Endodermal cell (in vitro differentiated cells): Measurements from ENCODE around the gene FHDC1. TPM values are rescaled to one million over a fixed set of nuclear protein-coding genes. Genes with fewer than 3 reads are reported as not detected.

Experiments used
- DNase-seq: peaks from one replicate; pipeline ENCODE4 v3.0.0-alpha.2; 2017
- H3K27ac ChIP-seq: 2 replicates; pipeline ENCODE4 v1.5.1; 2013; ENCODE audit warnings: mild to moderate bottlenecking, low read depth, low read length, moderate library complexity
- H3K27me3 ChIP-seq: 2 replicates; pipeline ENCODE4 v1.6.1; 2013; ENCODE audit warnings: mild to moderate bottlenecking, low read length, moderate library complexity; ENCODE audit not compliant: insufficient read depth, control insufficient read depth, poor library complexity, severe bottlenecking
- H3K36me3 ChIP-seq: 2 replicates; pipeline ENCODE4 v1.7.0; 2013; ENCODE audit warnings: mild to moderate bottlenecking, low read length, moderate library complexity; ENCODE audit not compliant: control insufficient read depth, insufficient read depth
- H3K4me1 ChIP-seq: one replicate; pipeline ENCODE4 v1.7.0; 2013; ENCODE audit warnings: low read length; ENCODE audit not compliant: control insufficient read depth, insufficient read depth
- H3K4me3 ChIP-seq: 2 replicates; pipeline ENCODE4 v1.5.1; 2013; ENCODE audit warnings: mild to moderate bottlenecking, low read length, moderate library complexity
- H3K9ac ChIP-seq: 2 replicates; pipeline ENCODE4 v1.6.1; 2013; ENCODE audit warnings: mild to moderate bottlenecking, low read length, moderate library complexity; ENCODE audit not compliant: poor library complexity, severe bottlenecking; ENCODE audit errors: extremely low read depth
- H3K9me3 ChIP-seq: 2 replicates; pipeline ENCODE4 v1.6.1; 2013; ENCODE audit warnings: mild to moderate bottlenecking, low read length, moderate library complexity; ENCODE audit not compliant: control insufficient read depth
- H3K27ac Mint-ChIP-seq: 2 replicates; pipeline ENCODE4 v1.8.0; 2020; ENCODE audit warnings: mixed read lengths
- H3K27me3 Mint-ChIP-seq: 2 replicates; pipeline ENCODE4 v1.8.0; 2021; ENCODE audit warnings: mild to moderate bottlenecking, mixed read lengths; ENCODE audit not compliant: insufficient read depth
- H3K36me3 Mint-ChIP-seq: 2 replicates; pipeline ENCODE4 v1.8.0; 2020; ENCODE audit warnings: low read depth, mixed read lengths
- H3K4me1 Mint-ChIP-seq: 2 replicates; pipeline ENCODE4 v1.8.0; 2020; ENCODE audit warnings: mixed read lengths
- H3K4me3 Mint-ChIP-seq: 2 replicates; pipeline ENCODE4 v1.8.0; 2020; ENCODE audit warnings: mild to moderate bottlenecking, moderate library complexity, mixed read lengths
- H3K9me3 Mint-ChIP-seq: 2 replicates; pipeline ENCODE4 v1.8.0; 2020; ENCODE audit warnings: mild to moderate bottlenecking, mixed read lengths
- WGBS, 2 experiments: methylation state at CpG; one replicate each; pipeline versions ENCODE4 v1.1.5 to v1.1.7; 2013; ENCODE audit warnings: missing lambda C conversion rate in 2 of 2, mixed read lengths in 1 of 2; ENCODE audit not compliant: insufficient coverage in 1 of 2, insufficient read length in 1 of 2; 5-methylcytosine and 5-hydroxymethylcytosine counted together
- total RNA-seq, 2 donors: library from RNA; stranded (reverse); fragmentation: NEBNext Ultra II Directional in 1 of 2; extraction: Animal tissue kit (Norgen Biotek cat#: 25700) in 1 of 2; gene quantifications; 2 replicates in 1 of 2; 3 replicates in 1 of 2; pipeline ENCODE4 v1.2.1, GENCODE V29; 2021
- TF ChIP-seq, protein P1 (sequence below): fragments of 200-600 bp; sonication (generic); conservative IDR thresholded peaks from 2 replicates; pipeline ENCODE4 v1.5.0; 2021; ENCODE audit warnings: antibody characterized with exemption, mild to moderate bottlenecking

The FHDC1 gene
- total RNA-seq, 2 donors from 2014 or later: 2.5 to 7.9 TPM

DNA sequence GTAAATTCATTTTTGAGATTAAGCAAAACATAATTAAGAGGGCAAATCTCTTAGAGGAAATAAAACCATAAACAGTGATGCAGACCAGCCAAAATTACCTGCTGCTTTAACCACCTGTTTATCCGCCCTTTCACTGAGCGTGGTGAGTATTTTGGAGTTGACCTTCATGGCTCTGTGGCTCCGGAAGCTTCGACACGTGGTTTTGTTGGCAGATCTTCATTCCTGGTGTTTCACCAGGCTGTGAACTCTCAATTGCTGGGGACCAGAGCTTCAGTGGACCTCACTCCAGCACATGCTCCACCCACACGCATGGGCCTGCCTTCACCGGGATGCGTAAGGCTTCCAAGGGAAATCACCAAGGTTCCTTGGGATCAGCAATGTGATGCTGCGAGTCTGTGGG, 83.8 kb downstream of the FHDC1 start:
- H3K27ac Mint-ChIP-seq: no peak overlapping the region
- no peak overlapping the region for H3K27ac ChIP-seq
- no peak for DNase-seq
- H3K4me1 ChIP-seq: no peaks in the 10 kb centered on the region
- no peaks in the 10 kb centered on the region for H3K9me3 ChIP-seq
- no peaks in the 10 kb centered on the region for H3K9me3 Mint-ChIP-seq
- no peak overlapping the region for H3K4me3 ChIP-seq
- peaks cover 6% of the 10 kb centered on the region for H3K4me1 Mint-ChIP-seq
- H3K9ac ChIP-seq: no peak overlapping the region
- H3K36me3 Mint-ChIP-seq: no peaks in the 10 kb centered on the region
- H3K4me3 Mint-ChIP-seq: no peak overlapping the region
- WGBS, 2 experiments: 86 to 94% methylated on average over 3 to 9 of the region's 9 CpGs
- H3K36me3 ChIP-seq: no peaks in the 10 kb centered on the region
- H3K27me3 Mint-ChIP-seq: no peaks in the 10 kb centered on the region
- H3K27me3 ChIP-seq: no peaks in the 10 kb centered on the region
- TF ChIP-seq, protein P1, sequence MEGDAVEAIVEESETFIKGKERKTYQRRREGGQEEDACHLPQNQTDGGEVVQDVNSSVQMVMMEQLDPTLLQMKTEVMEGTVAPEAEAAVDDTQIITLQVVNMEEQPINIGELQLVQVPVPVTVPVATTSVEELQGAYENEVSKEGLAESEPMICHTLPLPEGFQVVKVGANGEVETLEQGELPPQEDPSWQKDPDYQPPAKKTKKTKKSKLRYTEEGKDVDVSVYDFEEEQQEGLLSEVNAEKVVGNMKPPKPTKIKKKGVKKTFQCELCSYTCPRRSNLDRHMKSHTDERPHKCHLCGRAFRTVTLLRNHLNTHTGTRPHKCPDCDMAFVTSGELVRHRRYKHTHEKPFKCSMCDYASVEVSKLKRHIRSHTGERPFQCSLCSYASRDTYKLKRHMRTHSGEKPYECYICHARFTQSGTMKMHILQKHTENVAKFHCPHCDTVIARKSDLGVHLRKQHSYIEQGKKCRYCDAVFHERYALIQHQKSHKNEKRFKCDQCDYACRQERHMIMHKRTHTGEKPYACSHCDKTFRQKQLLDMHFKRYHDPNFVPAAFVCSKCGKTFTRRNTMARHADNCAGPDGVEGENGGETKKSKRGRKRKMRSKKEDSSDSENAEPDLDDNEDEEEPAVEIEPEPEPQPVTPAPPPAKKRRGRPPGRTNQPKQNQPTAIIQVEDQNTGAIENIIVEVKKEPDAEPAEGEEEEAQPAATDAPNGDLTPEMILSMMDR: no peak

DNA sequence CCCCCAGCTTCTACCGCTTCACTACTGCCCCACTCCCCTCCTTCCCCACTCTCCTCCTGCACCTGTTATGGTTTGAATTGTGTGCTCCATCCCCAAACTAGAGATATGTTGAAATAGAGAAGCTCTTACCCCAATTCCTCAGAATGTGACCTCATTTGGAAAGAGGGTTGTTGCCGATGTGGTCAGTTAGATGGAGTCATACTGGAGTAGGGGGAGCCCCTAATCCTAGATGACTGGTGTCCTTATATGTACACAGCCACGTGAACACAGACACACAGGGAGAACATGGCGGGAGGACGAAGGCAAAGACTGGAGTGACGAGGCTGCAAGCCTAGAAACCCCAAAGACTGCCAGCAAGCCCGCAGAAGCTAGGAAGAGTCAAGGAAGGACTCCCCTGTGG, 84.3 kb downstream of the FHDC1 start:
- H3K4me1 Mint-ChIP-seq: peaks cover 6% of the 10 kb centered on the region
- no peak overlapping the region for H3K27ac ChIP-seq
- no peak overlapping the region for H3K4me3 ChIP-seq
- no peaks in the 10 kb centered on the region for H3K4me1 ChIP-seq
- no peak overlapping the region for H3K9ac ChIP-seq
- H3K9me3 ChIP-seq: no peaks in the 10 kb centered on the region
- WGBS, 2 experiments: 91 to 95% methylated on average over 4 to 7 of the region's 7 CpGs
- H3K36me3 Mint-ChIP-seq: no peaks in the 10 kb centered on the region
- TF ChIP-seq, protein P1: no peak
- H3K36me3 ChIP-seq: no peaks in the 10 kb centered on the region
- no peaks in the 10 kb centered on the region for H3K27me3 Mint-ChIP-seq
- H3K27me3 ChIP-seq: no peaks in the 10 kb centered on the region
- no peak overlapping the region for H3K27ac Mint-ChIP-seq
- H3K9me3 Mint-ChIP-seq: no peaks in the 10 kb centered on the region
- H3K4me3 Mint-ChIP-seq: no peak overlapping the region
- no peak for DNase-seq

DNA sequence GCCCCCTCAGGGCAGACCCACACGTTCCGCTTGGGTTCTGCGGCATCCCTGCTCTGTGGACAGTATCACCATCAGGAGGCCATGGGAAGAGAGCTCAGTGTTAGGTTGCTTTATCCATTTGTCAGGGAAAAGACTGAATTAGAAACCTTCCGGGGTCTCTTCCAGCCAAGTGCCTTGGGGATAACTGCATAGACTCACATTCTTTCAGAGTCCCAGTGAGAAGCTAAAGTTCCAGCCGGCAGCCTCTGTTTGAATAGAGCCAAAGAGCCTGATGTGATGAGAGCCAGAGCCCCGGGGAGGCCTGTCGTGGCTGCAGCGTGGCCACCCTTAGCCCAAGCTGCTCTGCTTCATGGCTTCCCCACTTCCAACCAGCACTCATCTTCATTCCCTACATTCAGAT, 85.2 kb downstream of the FHDC1 start:
- Histone ChIP-seq H3K4me3 (no peak overlapping the region), H3K4me1 (no peaks in the 10 kb centered on the region), H3K9me3 (no peaks in the 10 kb centered on the region), H3K36me3 (no peaks in the 10 kb centered on the region), H3K27me3 (no peaks in the 10 kb centered on the region), H3K27ac (no peak overlapping the region), H3K9ac (no peak overlapping the region)
- no peaks in the 10 kb centered on the region for H3K27me3 Mint-ChIP-seq
- no peaks in the 10 kb centered on the region for H3K36me3 Mint-ChIP-seq
- H3K4me3 Mint-ChIP-seq: no peak overlapping the region
- no peak for DNase-seq
- H3K4me1 Mint-ChIP-seq: peaks cover 3% of the 10 kb centered on the region
- TF ChIP-seq, protein P1: no peak
- 89 to 90% methylated on average over 7 to 8 of the region's 8 CpGs for WGBS, 2 experiments
- H3K9me3 Mint-ChIP-seq: no peaks in the 10 kb centered on the region
- H3K27ac Mint-ChIP-seq: no peak overlapping the region
